Loucy (cell line): ENCODE measurements around the gene MRPL20.
"Not testable (repeated sequence)": the region's sequence is repeated elsewhere in the genome, so short reads cannot be mapped to it uniquely, and the experiment has no call there.

ENCODE experiments used
- H2AFZ ChIP-seq: fragments of 200-600 bp; sonication (generic); 2 replicates; pipeline ENCODE4 v1.6.0; 2016; ENCODE audit warnings: antibody characterized with exemption, mild to moderate bottlenecking, low read length, moderate library complexity
- H3F3A ChIP-seq: fragments of 200-600 bp; 2 replicates; pipeline ENCODE4 v1.6.0; 2016; ENCODE audit warnings: antibody characterized with exemption, low read depth, mild to moderate bottlenecking
- H3K27me3 ChIP-seq: fragments of 200-600 bp; sonication (generic); 2 replicates; pipeline ENCODE4 v1.6.1; 2014; ENCODE audit warnings: low read length, mild to moderate bottlenecking; ENCODE audit not compliant: insufficient read depth, poor library complexity, severe bottlenecking
- H3K36me3 ChIP-seq: fragments of 200-600 bp; sonication (generic); 2 replicates; pipeline ENCODE4 v1.6.1; 2016; ENCODE audit warnings: low read length; ENCODE audit not compliant: insufficient read depth
- H3K4me1 ChIP-seq: fragments of 200-600 bp; sonication (generic); 2 replicates; pipeline ENCODE4 v1.5.1; 2014; ENCODE audit warnings: low read length, mild to moderate bottlenecking; ENCODE audit not compliant: insufficient read depth, poor library complexity, severe bottlenecking
- H3K4me2 ChIP-seq: fragments of 200-600 bp; sonication (generic); 2 replicates; pipeline ENCODE4 v1.6.0; 2014; ENCODE audit warnings: antibody characterized with exemption, low read length, low read depth, mild to moderate bottlenecking; ENCODE audit not compliant: poor library complexity, severe bottlenecking
- H3K4me3 ChIP-seq: fragments of 200-600 bp; sonication (generic); 2 replicates; pipeline ENCODE4 v1.5.1; 2014; ENCODE audit warnings: low read length, mild to moderate bottlenecking, mixed read lengths; ENCODE audit not compliant: poor library complexity, severe bottlenecking
- H3K79me2 ChIP-seq: fragments of 200-600 bp; sonication (generic); 2 replicates; pipeline ENCODE4 v1.6.1; 2014; ENCODE audit warnings: low read length; ENCODE audit not compliant: insufficient read depth
- H3K9ac ChIP-seq: fragments of 200-600 bp; sonication (generic); 2 replicates; pipeline ENCODE4 v1.6.0; 2014; ENCODE audit warnings: mild to moderate bottlenecking, low read depth, low read length, moderate library complexity; ENCODE audit not compliant: poor library complexity, severe bottlenecking
- H3K9me2 ChIP-seq: fragments of 200-600 bp; sonication (generic); replicated peaks from 2 replicates; pipeline ENCODE4 v1.6.1; 2016; ENCODE audit warnings: low read depth, low read length, mixed read lengths
- H3K9me3 ChIP-seq: fragments of 200-600 bp; sonication (generic); 2 replicates; pipeline ENCODE4 v1.6.1; 2014; ENCODE audit warnings: mild to moderate bottlenecking, antibody characterized with exemption, low read length, low read depth; ENCODE audit not compliant: insufficient read depth
- H4K20me1 ChIP-seq: fragments of 200-600 bp; sonication (generic); 2 replicates; pipeline ENCODE4 v1.6.0; 2014; ENCODE audit warnings: antibody characterized with exemption, low read length, mild to moderate bottlenecking; ENCODE audit not compliant: insufficient read depth, poor library complexity, severe bottlenecking
- EZH2phosphoT487 ChIP-seq: fragments of 200-600 bp; IDR thresholded peaks from 2 replicates; pipeline ENCODE4 v1.6.1; 2018; ENCODE audit warnings: antibody characterized with exemption, mild to moderate bottlenecking, moderate library complexity, borderline replicate concordance
- TF ChIP-seq, protein P1 (sequence below): fragments of 200-600 bp; sonication (generic); conservative IDR thresholded peaks from 2 replicates; pipeline ENCODE4 v1.5.1; 2014; ENCODE audit warnings: mild to moderate bottlenecking, antibody characterized with exemption, low read length

The MRPL20 gene

DNA sequence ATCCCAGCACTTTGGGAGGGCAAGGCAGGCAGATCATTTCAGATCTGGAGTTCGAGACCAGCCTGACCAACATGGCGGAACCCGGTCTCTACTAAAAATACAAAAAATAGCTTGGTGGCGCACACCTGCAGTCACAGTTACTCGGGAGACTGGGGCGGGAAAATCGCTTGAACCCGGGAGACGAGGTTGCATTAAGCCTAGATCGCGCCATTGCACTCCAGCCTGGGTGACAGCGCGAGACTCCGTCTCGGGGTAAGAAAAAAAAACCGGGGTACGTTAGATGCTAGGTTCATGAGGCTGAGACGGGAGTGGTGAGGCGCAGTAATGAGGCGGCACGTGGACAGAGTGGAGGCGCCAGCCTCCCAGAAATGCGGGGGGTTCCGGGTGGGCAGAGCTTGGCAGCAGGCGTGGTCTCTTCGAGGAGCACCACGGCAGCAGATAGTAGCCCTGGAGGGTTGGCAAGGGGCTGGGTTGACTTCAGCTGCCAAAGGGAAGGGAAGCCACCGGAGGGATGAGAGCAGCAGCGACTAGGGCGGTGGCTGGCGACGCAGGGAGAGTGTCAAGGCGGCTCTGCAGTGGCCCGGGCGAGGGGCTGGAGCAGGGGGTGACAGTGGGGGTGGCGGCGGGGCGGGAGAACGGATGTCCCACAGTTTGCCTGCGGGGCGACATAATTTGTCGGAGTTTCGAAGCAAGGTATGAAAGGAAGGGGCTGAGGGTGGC lies 832 bp downstream of the MRPL20 start:
- Histone ChIP-seq H3K79me2 (peaks cover 73% of the 10 kb centered on the region), H3F3A (no peaks in the 10 kb centered on the region), H3K4me1 (peaks cover 28% of the 10 kb centered on the region), H3K9me3 (no peaks in the 10 kb centered on the region), H3K4me3 (peak overlapping the region; percentile 99), H3K36me3 (peaks cover 30% of the 10 kb centered on the region; the same call in 1 of the 2 replicates), H2AFZ (peak overlapping the region; percentile 89), H4K20me1 (peaks cover 40% of the 10 kb centered on the region), H3K9me2 (no peaks in the 10 kb centered on the region), H3K9ac (peak overlapping the region; percentile 95), H3K27me3 (no peaks in the 10 kb centered on the region), H3K4me2 (peak overlapping the region; percentile 98)
- TF ChIP-seq EZH2phosphoT487, result no peak
- TF ChIP-seq, protein P1, sequence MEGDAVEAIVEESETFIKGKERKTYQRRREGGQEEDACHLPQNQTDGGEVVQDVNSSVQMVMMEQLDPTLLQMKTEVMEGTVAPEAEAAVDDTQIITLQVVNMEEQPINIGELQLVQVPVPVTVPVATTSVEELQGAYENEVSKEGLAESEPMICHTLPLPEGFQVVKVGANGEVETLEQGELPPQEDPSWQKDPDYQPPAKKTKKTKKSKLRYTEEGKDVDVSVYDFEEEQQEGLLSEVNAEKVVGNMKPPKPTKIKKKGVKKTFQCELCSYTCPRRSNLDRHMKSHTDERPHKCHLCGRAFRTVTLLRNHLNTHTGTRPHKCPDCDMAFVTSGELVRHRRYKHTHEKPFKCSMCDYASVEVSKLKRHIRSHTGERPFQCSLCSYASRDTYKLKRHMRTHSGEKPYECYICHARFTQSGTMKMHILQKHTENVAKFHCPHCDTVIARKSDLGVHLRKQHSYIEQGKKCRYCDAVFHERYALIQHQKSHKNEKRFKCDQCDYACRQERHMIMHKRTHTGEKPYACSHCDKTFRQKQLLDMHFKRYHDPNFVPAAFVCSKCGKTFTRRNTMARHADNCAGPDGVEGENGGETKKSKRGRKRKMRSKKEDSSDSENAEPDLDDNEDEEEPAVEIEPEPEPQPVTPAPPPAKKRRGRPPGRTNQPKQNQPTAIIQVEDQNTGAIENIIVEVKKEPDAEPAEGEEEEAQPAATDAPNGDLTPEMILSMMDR, result no peak

DNA sequence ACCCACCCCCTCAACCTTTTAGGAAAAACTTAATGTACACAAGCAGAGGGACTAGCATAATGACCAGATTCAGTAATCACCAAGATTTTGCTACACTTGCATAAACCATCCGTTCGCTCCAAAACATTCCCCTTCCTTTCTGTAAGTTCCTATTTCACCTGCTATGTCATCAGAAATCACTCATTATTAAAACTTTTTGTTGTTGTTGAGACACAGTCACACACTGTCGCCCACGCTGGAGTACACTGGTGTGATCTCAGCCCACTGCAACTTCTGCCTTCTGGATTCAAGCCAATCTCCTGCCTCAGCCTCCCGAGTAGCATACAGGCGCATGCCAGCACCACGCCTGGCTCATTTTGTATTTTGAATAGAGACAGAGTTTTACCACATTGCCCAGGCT lies 3.4 kb downstream of the MRPL20 start:
- H3K4me1 ChIP-seq, result peaks cover 39% of the 10 kb centered on the region
- H3K9me3 ChIP-seq, result no peaks in the 10 kb centered on the region

DNA sequence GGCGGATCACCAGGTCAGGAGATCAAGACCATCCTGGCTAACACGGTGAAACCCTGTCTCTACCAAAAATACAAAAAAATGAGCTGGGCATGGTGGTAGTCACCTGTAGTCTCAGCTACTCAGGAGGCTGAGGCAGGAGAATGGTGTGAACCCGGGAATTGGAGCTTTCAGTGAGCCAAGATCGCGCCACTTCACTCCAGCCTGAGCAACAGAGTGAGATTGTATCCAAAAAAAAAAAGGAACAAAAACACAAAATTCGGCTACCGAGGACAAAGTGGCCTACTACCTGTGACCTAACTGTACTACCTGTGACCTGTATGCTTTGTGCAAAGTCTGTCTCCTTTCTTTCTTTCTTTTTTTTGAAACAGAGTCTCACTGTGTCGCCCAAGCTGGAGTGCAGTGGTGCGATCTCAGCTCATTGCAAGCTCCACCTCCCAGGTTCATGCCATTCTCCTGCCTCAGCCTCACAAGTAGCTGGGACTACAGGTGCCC lies 4.1 kb downstream of the MRPL20 start:
- H3K79me2 ChIP-seq, result peaks cover 85% of the 10 kb centered on the region
- H3K9ac ChIP-seq, H3K27me3 ChIP-seq, H3K4me2 ChIP-seq, H2AFZ ChIP-seq, H3K9me3 ChIP-seq, H3K4me3 ChIP-seq, H3F3A ChIP-seq, H3K9me2 ChIP-seq: not testable (repeated sequence)
- H3K4me1 ChIP-seq, result peaks cover 41% of the 10 kb centered on the region
- H4K20me1 ChIP-seq, result peaks cover 48% of the 10 kb centered on the region
- H3K36me3 ChIP-seq, result peaks cover 33% of the 10 kb centered on the region; the same call in 1 of the 2 replicates

More for the DNA sequence above, 3.4 kb downstream of the MRPL20 start:
- Histone ChIP-seq H4K20me1 (peaks cover 49% of the 10 kb centered on the region), H3K36me3 (peaks cover 33% of the 10 kb centered on the region; the same call in 1 of the 2 replicates), H3F3A (no peaks in the 10 kb centered on the region), H3K9me2 (no peaks in the 10 kb centered on the region), H3K4me2 (no peak overlapping the region), H3K4me3 (no peak overlapping the region), H3K79me2 (peaks cover 85% of the 10 kb centered on the region), H2AFZ (no peak overlapping the region), H3K9ac (no peak overlapping the region), H3K27me3 (peaks cover 4% of the 10 kb centered on the region)
- TF ChIP-seq EZH2phosphoT487, result no peak
- TF ChIP-seq, protein P1, result no peak
